B cell (primary cell): Measurements from ENCODE around the gene TNIK. TPM values are rescaled to one million over a fixed set of nuclear protein-coding genes. Genes with fewer than 3 reads are reported as not detected.

Experiments used
- ATAC-seq: fragments of 200-7000 bp; cut with Tn5 transposase; one replicate; pipeline ENCODE4 v1.10.0; 2021; ENCODE audit warnings: low read depth, mild to moderate bottlenecking, moderate number of reproducible peaks, moderate library complexity
- CTCF ChIA-PET: fragments of 350-600 bp; sonication (Branson Sonifier 250); formaldehyde crosslinking; loops from one replicate; lab custom pipeline; 2021; ENCODE audit warnings: antibody characterized with exemption, inconsistent platforms; lab: Charles Lee
- POLR2A ChIA-PET: fragments of 350-600 bp; sonication (Branson Sonifier 250); formaldehyde crosslinking; loops from one replicate; lab custom pipeline; 2021; ENCODE audit warnings: antibody characterized with exemption; lab: Charles Lee
- DNase-seq: peaks from one replicate; pipeline ENCODE4 v3.0.0; 2013
- H2AFZ ChIP-seq: 2 replicates; pipeline ENCODE4 v1.6.1; 2012; ENCODE audit warnings: mild to moderate bottlenecking, low read depth, low read length; ENCODE audit not compliant: insufficient read depth, poor library complexity, severe bottlenecking
- H3K27ac ChIP-seq, 2 donors: 1 replicate in 1 of 2; 2 replicates in 1 of 2; pipeline ENCODE4 v1.5.1; 2012 to 2013; ENCODE audit warnings: low read length in 2 of 2, mild to moderate bottlenecking in 2 of 2, moderate library complexity in 1 of 2
- H3K27me3 ChIP-seq, 4 experiments: fragments of 200-600 bp in 1 of 4; sonication (generic) in 1 of 4; replicated peaks in 1 of 4; 1 replicate in 2 of 4; 2 replicates in 2 of 4; pipeline versions ENCODE4 v1.6.1 to v1.7.0; 2013 to 2016; ENCODE audit warnings: low read length in 3 of 4, mild to moderate bottlenecking in 2 of 4, mixed read lengths in 1 of 4, moderate library complexity in 1 of 4; ENCODE audit not compliant: insufficient read depth in 4 of 4, control insufficient read depth in 3 of 4; ENCODE audit errors: control extremely low read depth in 1 of 4
- H3K36me3 ChIP-seq, 2 experiments: replicated peaks in 1 of 2; 1 replicate in 1 of 2; 2 replicates in 1 of 2; pipeline versions ENCODE4 v1.6.1 to v1.7.1; 2013; ENCODE audit warnings: low read length in 1 of 2; ENCODE audit not compliant: insufficient read depth in 2 of 2, control insufficient read depth in 1 of 2; ENCODE audit errors: control extremely low read depth in 1 of 2, extremely low read depth in 1 of 2
- H3K4me1 ChIP-seq, 2 donors: fragments of 200-600 bp in 1 of 2; sonication (generic) in 1 of 2; 1 replicate in 1 of 2; 2 replicates in 1 of 2; pipeline versions ENCODE4 v1.5.1 to v1.6.1; 2013 to 2017; ENCODE audit warnings: low read length in 2 of 2; ENCODE audit not compliant: control insufficient read depth in 2 of 2, insufficient read depth in 2 of 2
- H3K4me2 ChIP-seq: replicated peaks from 2 replicates; pipeline ENCODE3; 2012; ENCODE audit warnings: mild to moderate bottlenecking, low read depth, low read length; ENCODE audit not compliant: poor library complexity, severe bottlenecking
- H3K4me3 ChIP-seq, 5 experiments: fragments of 200-600 bp in 1 of 5; sonication (generic) in 1 of 5; 1 replicate in 3 of 5; 2 replicates in 2 of 5; pipeline versions ENCODE4 v1.5.1 to v1.7.0; 2011 to 2016; ENCODE audit warnings: low read length in 4 of 5, mild to moderate bottlenecking in 4 of 5, low read depth in 2 of 5, control low read depth in 1 of 5, moderate library complexity in 1 of 5; ENCODE audit not compliant: insufficient read depth in 1 of 5; ENCODE audit errors: control extremely low read depth in 1 of 5, extremely low read depth in 1 of 5
- H3K79me2 ChIP-seq: fragments of 200-600 bp; sonication (generic); one replicate; pipeline ENCODE4 v1.6.0; 2016; ENCODE audit warnings: low read length; ENCODE audit not compliant: control insufficient read depth, insufficient read depth
- H3K9ac ChIP-seq: fragments of 200-600 bp; sonication (generic); 2 replicates; pipeline ENCODE4 v1.6.1; 2017; ENCODE audit warnings: mild to moderate bottlenecking, low read length, moderate library complexity
- H3K9me3 ChIP-seq, 3 donors: one replicate each; pipeline versions ENCODE4 v1.6.1 to v1.7.1; 2013; ENCODE audit warnings: low read length in 2 of 3; ENCODE audit not compliant: control insufficient read depth in 2 of 3, insufficient read depth in 1 of 3; ENCODE audit errors: control extremely low read depth in 1 of 3
- H4K20me1 ChIP-seq: 2 replicates; pipeline ENCODE4 v1.6.0; 2012; ENCODE audit warnings: mild to moderate bottlenecking, low read length; ENCODE audit not compliant: insufficient read depth, control insufficient read depth, poor library complexity, severe bottlenecking
- H3K27ac Mint-ChIP-seq: one replicate; pipeline ENCODE4 v1.8.0; 2021; ENCODE audit warnings: mixed read lengths
- H3K27me3 Mint-ChIP-seq: one replicate; pipeline ENCODE4 v1.8.0; 2021; ENCODE audit warnings: mixed read lengths
- H3K4me1 Mint-ChIP-seq: one replicate; pipeline ENCODE4 v1.8.0; 2021; ENCODE audit warnings: mixed read lengths
- H3K4me3 Mint-ChIP-seq: one replicate; pipeline ENCODE4 v1.8.0; 2021; ENCODE audit warnings: mixed read lengths
- H3K9me3 Mint-ChIP-seq: one replicate; pipeline ENCODE4 v1.8.0; 2022; ENCODE audit warnings: mixed read lengths; ENCODE audit not compliant: insufficient read depth
- CTCF ChIP-seq: fragments of 200-600 bp; IDR thresholded peaks from one replicate; pipeline ENCODE4 v1.8.0; 2022; ENCODE audit warnings: antibody characterized with exemption, mild to moderate bottlenecking
- EZH2 ChIP-seq: IDR thresholded peaks from 2 replicates; pipeline ENCODE4 v1.6.1; 2012; ENCODE audit warnings: borderline replicate concordance, low read depth, mild to moderate bottlenecking, moderate library complexity, low read length; ENCODE audit not compliant: insufficient read depth, poor library complexity, severe bottlenecking
- WGBS: methylation state at CpG from one replicate; pipeline ENCODE4 v1.1.5; 2013; ENCODE audit warnings: missing lambda C conversion rate; ENCODE audit not compliant: insufficient coverage; 5-methylcytosine and 5-hydroxymethylcytosine counted together
- intact Hi-C: fragments of 100-400 bp; cut with micrococcal nuclease; formaldehyde crosslinking; loops from one replicate; pipeline ENCODE4 v1.10.0; 2022
- polyA plus RNA-seq: library from polyadenylated mRNA; depleted of rRNA; stranded (reverse); fragments of >200 nt; gene quantifications from 2 replicates; pipeline ENCODE4 v1.2.3, GENCODE V29; 2012
- total RNA-seq, 2 donors: library from RNA; stranded (reverse); fragments of 120-200 nt in 1 of 2; gene quantifications; 1 replicate in 1 of 2; 2 replicates in 1 of 2; pipeline versions ENCODE4 v1.2.3 to v1.2.4, GENCODE V29; 2013 to 2022

TNIK gene
- total and polyA plus RNA-seq, 2 donors (not counting 1 experiment from before 2014, with no cell fraction given): 0.66 to 7.7 TPM

- Histone ChIP-seq H3K4me3 (no peak overlapping the region), H3K79me2 (no peaks in the 10 kb centered on the region), H4K20me1 (no peaks in the 10 kb centered on the region), H3K36me3 (no peaks in the 10 kb centered on the region), H3K27ac (no peak overlapping the region), H3K4me2 (no peak overlapping the region), H2AFZ (no peak overlapping the region), H3K9me3 (no peaks in the 10 kb centered on the region), H3K27me3 (no peaks in the 10 kb centered on the region), H3K9ac (no peak overlapping the region), H3K4me1 (no peaks in the 10 kb centered on the region)
- TF ChIP-seq CTCF (no peak), EZH2 (no peak)
- POLR2A ChIA-PET: no interaction called here
- ATAC-seq (no peak), DNase-seq (no peak)
- CTCF ChIA-PET: no interaction called here
- Mint-ChIP-seq H3K4me3 (no peak overlapping the region), H3K9me3 (no peaks in the 10 kb centered on the region), H3K4me1 (no peaks in the 10 kb centered on the region), H3K27ac (no peak overlapping the region), H3K27me3 (no peaks in the 10 kb centered on the region)
- intact Hi-C loops: no loop called here
- 78% methylated on average over 1 of the region's 1 CpG for WGBS
Observed at GRCh38 chr3:171135549-171135948, 324.7 kb downstream of the TNIK start.

- no peak overlapping the region for H3K4me2 ChIP-seq
- no peak overlapping the region for H3K4me3 Mint-ChIP-seq
- no peaks in the 10 kb centered on the region for H4K20me1 ChIP-seq
- H2AFZ ChIP-seq: no peak overlapping the region
- no peak overlapping the region for H3K9ac ChIP-seq
- no peaks in the 10 kb centered on the region for H3K27me3 ChIP-seq
- H3K4me3 ChIP-seq: no peak overlapping the region
- no peaks in the 10 kb centered on the region for H3K4me1 Mint-ChIP-seq
- ATAC-seq (no peak), DNase-seq (no peak)
- CTCF ChIA-PET: no interaction called here
- no peaks in the 10 kb centered on the region for H3K4me1 ChIP-seq
- intact Hi-C loops: no loop called here
- H3K9me3 Mint-ChIP-seq: no peaks in the 10 kb centered on the region
- no peaks in the 10 kb centered on the region for H3K36me3 ChIP-seq
- no peak for TF ChIP-seq EZH2
- TF ChIP-seq CTCF: no peak
- no peaks in the 10 kb centered on the region for H3K9me3 ChIP-seq
- POLR2A ChIA-PET: no interaction called here
- no peaks in the 10 kb centered on the region for H3K27me3 Mint-ChIP-seq
- H3K27ac ChIP-seq: no peak overlapping the region
- 75% methylated on average over 1 of the region's 5 CpGs for WGBS
- H3K79me2 ChIP-seq: no peaks in the 10 kb centered on the region
- H3K27ac Mint-ChIP-seq: no peak overlapping the region
Observed at GRCh38 chr3:171133796-171134569, 326.2 kb downstream of the TNIK start.
